HCT116 (cell line): ENCODE data around the gene RBM34.

Experiments used
- ATF3 ChIP-seq: IDR thresholded peaks from 2 replicates; pipeline ENCODE4 v1.6.1; 2012
- CTCF ChIP-seq, 3 experiments: fragments of 200-600 bp in 1 of 3; sonication (generic) in 1 of 3; IDR thresholded peaks in 2 of 3; conservative IDR thresholded peaks in 1 of 3; 2 replicates each; pipeline ENCODE4 v1.5.1; 2012 to 2017; ENCODE audit warnings: low read depth in 2 of 3, low read length in 2 of 3, antibody characterized with exemption in 1 of 3, borderline replicate concordance in 1 of 3, control low read depth in 1 of 3, mild to moderate bottlenecking in 1 of 3, mixed read lengths in 1 of 3, mixed run types in 1 of 3, moderate library complexity in 1 of 3; ENCODE audit not compliant: insufficient read depth in 1 of 3
- ELF1 ChIP-seq: IDR thresholded peaks from 2 replicates; pipeline ENCODE4 v1.6.1; 2012; ENCODE audit warnings: low read depth, borderline replicate concordance
- EZH2 ChIP-seq: fragments of 200-600 bp; sonication (generic); IDR thresholded peaks from 2 replicates; pipeline ENCODE4 v1.6.1; 2017; ENCODE audit warnings: antibody characterized with exemption, mixed run types
- EZH2phosphoT487 ChIP-seq: fragments of 200-600 bp; IDR thresholded peaks from 2 replicates; pipeline ENCODE4 v1.6.1; 2018; ENCODE audit warnings: antibody characterized with exemption, borderline replicate concordance
- MAX ChIP-seq: IDR thresholded peaks from 2 replicates; pipeline ENCODE4 v1.6.1; 2012
- POLR2A ChIP-seq: IDR thresholded peaks from 2 replicates; pipeline ENCODE4 v1.7.0; 2011; ENCODE audit warnings: borderline replicate concordance; ENCODE audit not compliant: insufficient read depth, insufficient read length; ENCODE audit errors: extremely low read depth
- POLR2AphosphoS5 ChIP-seq: IDR thresholded peaks from 2 replicates; pipeline ENCODE4 v1.6.1; 2011; ENCODE audit warnings: mild to moderate bottlenecking, low read depth, low read length, moderate library complexity
- RAD21 ChIP-seq: IDR thresholded peaks from 2 replicates; pipeline ENCODE4 v1.6.1; 2012; ENCODE audit warnings: low read depth, mild to moderate bottlenecking
- REST ChIP-seq: IDR thresholded peaks from 2 replicates; pipeline ENCODE4 v1.6.1; 2012; ENCODE audit warnings: low read depth
- SP1 ChIP-seq: IDR thresholded peaks from 2 replicates; pipeline ENCODE4 v1.6.1; 2012; ENCODE audit warnings: low read depth
- SRF ChIP-seq: IDR thresholded peaks from 2 replicates; pipeline ENCODE4 v1.6.1; 2012; ENCODE audit warnings: low read depth
- ZFX ChIP-seq: fragments of 450-650 bp; IDR thresholded peaks from 2 replicates; pipeline ENCODE4 v1.6.1; 2017
- ZNF274 ChIP-seq: fragments of 200-500 bp; sonication (Bioruptor generic); IDR thresholded peaks from 2 replicates; pipeline ENCODE4 v1.6.1; 2014; ENCODE audit warnings: mild to moderate bottlenecking, low read depth, low read length, inconsistent platforms

- TF ChIP-seq RAD21, result no peak
- no peak for TF ChIP-seq POLR2A
- TF ChIP-seq CTCF (IDR thresholded peaks at IDR 0.05 in 2 of 3, conservative IDR thresholded peaks at IDR 0.05 in 1 of 3; ENCODE audit: borderline replicate concordance in 1 of 3, insufficient read depth in 1 of 3, low read depth in 2 of 3, low read length in 2 of 3), result no peak
- no peak for TF ChIP-seq ELF1
- TF ChIP-seq EZH2phosphoT487, result no peak
- TF ChIP-seq POLR2AphosphoS5, result no peak
- no peak for TF ChIP-seq ZNF274
- TF ChIP-seq MAX, result no peak
- no peak for TF ChIP-seq REST
- TF ChIP-seq EZH2, result no peak
- TF ChIP-seq ATF3, result no peak
- no peak for TF ChIP-seq SRF
- no peak for TF ChIP-seq SP1
- no peak for TF ChIP-seq ZFX
Observed at GRCh38 chr1:235207209-235207565, 46.1 kb upstream of the RBM34 start.
